ENCODE measurements around the gene KCTD17.

KCTD17 gene

DNA sequence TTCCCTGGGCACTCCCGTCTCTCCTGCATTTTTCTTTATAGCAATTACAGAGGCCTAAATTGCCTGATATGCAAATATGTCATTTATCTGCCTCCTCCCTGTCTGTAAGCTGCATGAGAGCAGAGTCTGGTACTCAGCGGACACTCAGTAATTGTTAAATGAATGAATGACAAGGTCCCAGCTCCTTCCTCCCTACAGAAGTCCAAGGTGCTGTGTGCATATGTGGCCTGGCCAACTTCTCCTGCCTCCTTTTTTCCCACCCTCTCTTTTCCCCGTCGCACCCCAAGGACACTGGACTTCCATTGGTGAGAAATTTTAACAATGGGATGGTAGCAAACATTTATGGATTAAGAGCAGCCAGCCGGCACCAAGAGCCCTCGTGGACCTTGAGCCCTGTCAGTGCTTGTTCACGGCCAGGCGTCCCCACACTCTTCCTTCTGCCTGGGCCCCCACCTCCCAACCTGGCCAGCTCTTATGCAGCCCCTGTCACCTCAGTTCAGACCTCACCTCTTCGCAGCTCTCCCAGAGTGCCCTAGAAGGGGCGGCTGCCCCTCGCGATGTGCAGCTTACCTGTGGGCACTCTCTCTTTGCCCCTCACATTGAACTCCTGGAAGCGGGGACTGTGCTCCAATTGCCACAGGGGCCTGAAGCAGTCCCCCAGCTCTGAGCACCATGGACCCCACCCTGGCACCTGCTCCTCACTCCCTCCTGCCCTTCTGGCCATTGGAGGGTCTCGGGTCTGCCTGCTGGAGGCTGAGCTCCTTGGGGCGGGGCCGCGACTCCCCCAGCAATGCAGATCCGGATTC is 56.5 kb downstream of the KCTD17 start:
- Histone ChIP-seq H3K36me3 (ENCODE audit: control insufficient read depth, insufficient read depth, low read length) (no peaks in the 10 kb centered on the region), H3K27ac (ENCODE audit: low read depth, low read length) (no peak overlapping the region), H3K4me3 (ENCODE audit: low read depth, low read length) (no peak overlapping the region), H3K27me3 (ENCODE audit: control insufficient read depth, insufficient read depth, low read length) (no peaks in the 10 kb centered on the region), H3K9ac (ENCODE audit: low read length) (no peak overlapping the region), H3K4me1 (ENCODE audit: control insufficient read depth, insufficient read depth, low read length) (no peaks in the 10 kb centered on the region), H3K9me3 (ENCODE audit: control insufficient read depth, insufficient read depth, low read depth, low read length) (no peaks in the 10 kb centered on the region)

DNA sequence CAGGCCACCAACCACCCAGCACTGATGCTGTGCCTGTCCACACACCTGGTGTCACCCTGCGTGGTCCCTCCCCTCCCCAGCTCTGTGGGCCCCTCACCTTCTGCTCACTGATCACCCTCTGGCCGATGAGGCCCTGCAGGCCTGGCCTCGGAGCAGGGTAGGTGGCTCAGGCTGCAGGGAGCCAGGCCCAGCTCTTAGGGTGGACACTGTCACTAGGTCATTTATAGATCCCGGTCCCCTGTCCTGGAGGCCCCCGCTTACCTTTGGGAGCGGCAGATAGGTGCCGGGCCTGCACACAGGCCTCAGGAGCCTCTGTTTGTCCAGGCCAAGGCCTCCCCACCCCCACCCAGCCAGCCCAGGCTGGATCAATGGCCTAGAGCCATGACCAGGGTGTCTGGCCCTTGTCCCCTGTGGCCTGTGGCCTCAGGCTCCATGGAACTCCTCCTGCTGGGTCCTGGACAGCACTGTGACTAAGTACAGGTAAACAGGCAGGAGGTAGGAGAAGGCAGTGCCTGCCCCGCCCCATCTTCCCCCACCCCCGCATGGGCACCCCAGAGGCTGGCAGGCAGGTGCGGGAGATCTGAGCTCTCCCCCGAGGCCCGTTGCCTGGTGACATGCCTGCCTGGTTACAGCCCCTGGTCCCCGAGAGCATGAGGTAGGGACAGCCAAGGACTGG is 57.8 kb downstream of the KCTD17 start, which contains the start of gene TMPRSS6:
TMPRSS6 (minus strand) TSS at position 472 of the 676 bp plus-strand sequence. CDS start 6,296 bp downstream, outside the sequence.
- Histone ChIP-seq H3K4me3 (ENCODE audit: low read depth, low read length) (no peak within 1 kb of the TSS), H3K36me3 (ENCODE audit: control insufficient read depth, insufficient read depth, low read length) (no peaks in the 10 kb centered on the region), H3K9me3 (ENCODE audit: control insufficient read depth, insufficient read depth, low read depth, low read length) (no peaks in the 10 kb centered on the region), H3K27me3 (ENCODE audit: control insufficient read depth, insufficient read depth, low read length) (no peaks in the 10 kb centered on the region), H3K4me1 (ENCODE audit: control insufficient read depth, insufficient read depth, low read length) (0 out of 2 replicates have a peak, but pooled peaks cover 2% of the 10 kb centered on the region), H3K27ac (ENCODE audit: low read depth, low read length) (no peak within 1 kb of the TSS), H3K9ac (ENCODE audit: low read length) (no peak within 1 kb of the TSS)

DNA sequence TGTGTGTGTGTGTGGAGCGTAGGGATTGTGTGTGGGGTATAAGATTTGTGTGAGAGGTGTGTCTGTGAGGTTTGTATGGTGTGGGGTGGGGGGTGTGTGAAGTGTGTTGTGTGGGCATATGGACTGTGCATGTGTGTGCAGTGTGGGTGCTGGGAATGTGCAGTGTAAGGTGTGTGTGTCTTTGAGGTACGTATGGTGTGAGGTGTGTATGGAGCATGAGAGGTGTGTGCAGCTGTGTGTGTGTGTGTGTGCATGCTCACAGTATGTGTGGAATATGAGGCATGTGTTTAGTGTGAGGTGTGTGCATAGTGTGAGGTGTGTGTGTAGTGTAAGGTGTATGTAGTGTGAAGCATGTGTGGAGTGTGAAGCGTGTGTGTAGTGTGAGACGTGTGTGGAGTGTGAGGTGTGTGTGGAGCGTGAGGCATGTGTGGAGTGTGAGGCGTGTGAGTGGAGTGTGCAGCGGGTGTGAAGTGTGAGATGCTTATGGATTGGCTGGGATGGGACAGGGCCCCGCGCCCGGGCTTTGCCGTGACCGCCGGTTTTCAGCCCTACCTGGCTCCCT is 59.7 kb downstream of the KCTD17 start:
- no peaks in the 10 kb centered on the region for H3K27me3 ChIP-seq (ENCODE audit: control insufficient read depth, insufficient read depth, low read length)

DNA sequence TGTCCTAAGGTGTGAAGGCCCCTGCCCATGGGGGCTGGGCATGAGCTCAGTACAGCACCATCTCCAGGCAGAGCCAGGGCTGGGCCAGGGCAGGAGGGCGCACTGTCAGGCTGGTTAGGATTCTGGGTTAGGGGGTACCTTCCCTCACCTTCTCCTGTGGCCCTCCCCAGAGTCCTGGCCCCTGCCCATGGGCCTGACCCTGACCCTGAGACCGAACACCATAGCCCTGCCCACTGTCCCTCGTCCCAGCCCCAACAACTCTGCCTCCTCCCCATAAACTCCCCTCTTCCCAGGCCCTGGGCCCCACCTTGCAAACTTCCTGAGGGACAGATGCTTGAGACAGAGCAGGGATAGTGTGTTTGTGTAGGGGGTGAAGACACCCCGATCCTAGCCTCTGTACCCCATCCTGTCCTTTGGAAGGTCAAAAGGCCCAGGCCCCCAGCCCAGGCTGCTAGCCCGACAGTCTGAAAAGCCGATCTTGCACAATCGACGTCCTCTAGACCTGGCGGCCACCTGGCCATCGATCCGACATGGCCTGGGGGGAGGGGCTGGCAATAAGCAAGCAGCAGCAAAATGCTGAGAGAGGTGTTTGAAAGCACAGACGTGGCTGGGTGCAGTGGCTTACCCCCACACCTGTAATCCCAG is 60.7 kb downstream of the KCTD17 start:
- Histone ChIP-seq H3K9ac (ENCODE audit: low read length) (no peak overlapping the region), H3K4me3 (ENCODE audit: low read depth, low read length) (no peak overlapping the region), H3K9me3 (ENCODE audit: control insufficient read depth, insufficient read depth, low read depth, low read length) (no peaks in the 10 kb centered on the region), H3K27me3 (ENCODE audit: control insufficient read depth, insufficient read depth, low read length) (no peaks in the 10 kb centered on the region), H3K36me3 (ENCODE audit: control insufficient read depth, insufficient read depth, low read length) (no peaks in the 10 kb centered on the region), H3K27ac (ENCODE audit: low read depth, low read length) (no peak overlapping the region), H3K4me1 (ENCODE audit: control insufficient read depth, insufficient read depth, low read length) (0 out of 2 replicates have a peak, but pooled peaks cover 2% of the 10 kb centered on the region)

More for the DNA sequence above, 59.7 kb downstream of the KCTD17 start:
- Histone ChIP-seq H3K9ac (ENCODE audit: low read length) (no peak overlapping the region), H3K9me3 (ENCODE audit: control insufficient read depth, insufficient read depth, low read depth, low read length) (no peaks in the 10 kb centered on the region), H3K27ac (ENCODE audit: low read depth, low read length) (no peak overlapping the region), H3K4me1 (ENCODE audit: control insufficient read depth, insufficient read depth, low read length) (0 out of 2 replicates have a peak, but pooled peaks cover 2% of the 10 kb centered on the region), H3K4me3 (ENCODE audit: low read depth, low read length) (no peak overlapping the region), H3K36me3 (ENCODE audit: control insufficient read depth, insufficient read depth, low read length) (no peaks in the 10 kb centered on the region)
